H9 (cell line): Measurements from ENCODE around the gene GIPC1. TPM values are rescaled to one million over a fixed set of nuclear protein-coding genes. Genes with fewer than 3 reads are reported as not detected.

ENCODE experiments used
- DNase-seq: peaks from one replicate; pipeline ENCODE4 v3.0.0-alpha.2; 2017
- H2AFZ ChIP-seq: one replicate; pipeline ENCODE4 v1.6.1; 2013; ENCODE audit warnings: mild to moderate bottlenecking, low read length, control low read depth, moderate library complexity
- H2AK5ac ChIP-seq: 2 replicates; pipeline ENCODE4 v1.6.1; 2013; ENCODE audit warnings: low read length, control low read depth, mixed read lengths; ENCODE audit not compliant: insufficient read length
- H2BK120ac ChIP-seq: one replicate; pipeline ENCODE4 v1.6.1; 2013; ENCODE audit warnings: low read depth, mild to moderate bottlenecking, low read length, control low read depth, inconsistent platforms; ENCODE audit not compliant: poor library complexity, severe bottlenecking
- H2BK12ac ChIP-seq: 2 replicates; pipeline ENCODE4 v1.6.1; 2013; ENCODE audit warnings: low read length, control low read depth, mixed read lengths, low read depth; ENCODE audit not compliant: insufficient read length
- H2BK15ac ChIP-seq: 2 replicates; pipeline ENCODE4 v1.6.1; 2013; ENCODE audit warnings: low read depth, low read length, control low read depth
- H2BK20ac ChIP-seq: one replicate; pipeline ENCODE4 v1.6.1; 2013; ENCODE audit warnings: low read depth, mild to moderate bottlenecking, low read length, control low read depth, inconsistent platforms; ENCODE audit not compliant: poor library complexity, severe bottlenecking
- H2BK5ac ChIP-seq: 2 replicates; pipeline ENCODE4 v1.6.1; 2013; ENCODE audit warnings: low read length, control low read depth, mixed read lengths; ENCODE audit not compliant: insufficient read length
- H3K14ac ChIP-seq: 2 replicates; pipeline ENCODE4 v1.6.1; 2013; ENCODE audit warnings: low read length, control low read depth; ENCODE audit not compliant: insufficient read depth
- H3K18ac ChIP-seq: 2 replicates; pipeline ENCODE4 v1.6.1; 2013; ENCODE audit warnings: low read depth, mild to moderate bottlenecking, mixed read lengths, low read length, control low read depth; ENCODE audit not compliant: insufficient read length
- H3K23ac ChIP-seq: 2 replicates; pipeline ENCODE4 v1.6.1; 2013; ENCODE audit warnings: low read length, control low read depth, mixed read lengths, low read depth; ENCODE audit not compliant: insufficient read length
- H3K23me2 ChIP-seq: 2 replicates; pipeline ENCODE4 v1.6.1; 2013; ENCODE audit warnings: low read depth, mild to moderate bottlenecking, mixed read lengths, low read length, control low read depth; ENCODE audit not compliant: insufficient read length, poor library complexity, severe bottlenecking
- H3K27ac ChIP-seq: 2 replicates; pipeline ENCODE4 v1.5.1; 2013; ENCODE audit warnings: low read length, control low read depth, mixed read lengths, low read depth; ENCODE audit not compliant: insufficient read length
- H3K27me3 ChIP-seq: 2 replicates; pipeline ENCODE4 v1.6.1; 2013; ENCODE audit warnings: low read length, control low read depth, inconsistent platforms; ENCODE audit not compliant: insufficient read depth
- H3K4ac ChIP-seq: 2 replicates; pipeline ENCODE4 v1.6.1; 2013; ENCODE audit warnings: low read depth, mild to moderate bottlenecking, control low read depth, inconsistent platforms, low read length, moderate library complexity
- H3K4me1 ChIP-seq: 2 replicates; pipeline ENCODE4 v1.6.1; 2013; ENCODE audit warnings: low read length, control low read depth, inconsistent platforms; ENCODE audit not compliant: insufficient read depth
- H3K4me2 ChIP-seq: 2 replicates; pipeline ENCODE4 v1.6.1; 2013; ENCODE audit warnings: low read length, control low read depth, mixed read lengths; ENCODE audit not compliant: insufficient read length, insufficient read depth
- H3K56ac ChIP-seq: 2 replicates; pipeline ENCODE4 v1.6.1; 2013; ENCODE audit warnings: low read depth, mild to moderate bottlenecking, mixed read lengths, low read length, control low read depth; ENCODE audit not compliant: insufficient read length
- H3K79me1 ChIP-seq: 2 replicates; pipeline ENCODE4 v1.6.1; 2013; ENCODE audit warnings: low read depth, mild to moderate bottlenecking, moderate library complexity, low read length, control low read depth, inconsistent platforms; ENCODE audit not compliant: insufficient read depth, poor library complexity, severe bottlenecking
- H3K79me2 ChIP-seq: 2 replicates; pipeline ENCODE4 v1.6.1; 2013; ENCODE audit warnings: low read length, control low read depth, inconsistent platforms; ENCODE audit not compliant: insufficient read depth
- H3K9ac ChIP-seq: 2 replicates; pipeline ENCODE4 v1.6.1; 2013; ENCODE audit warnings: low read length, control low read depth, mixed read lengths; ENCODE audit not compliant: insufficient read length; ENCODE audit errors: extremely low read depth
- H3K9me3 ChIP-seq: one replicate; pipeline ENCODE4 v1.6.1; 2013; ENCODE audit warnings: low read depth, low read length, inconsistent platforms; ENCODE audit not compliant: control insufficient read depth
- H3T11ph ChIP-seq: one replicate; pipeline ENCODE4 v1.6.1; 2013; ENCODE audit warnings: mild to moderate bottlenecking, low read length, control low read depth, inconsistent platforms
- H4K20me1 ChIP-seq: one replicate; pipeline ENCODE4 v1.6.1; 2013; ENCODE audit not compliant: control insufficient read depth, insufficient read length, insufficient read depth
- H4K5ac ChIP-seq: 2 replicates; pipeline ENCODE4 v1.6.1; 2013; ENCODE audit warnings: low read depth, mild to moderate bottlenecking, mixed read lengths, low read length, control low read depth; ENCODE audit not compliant: insufficient read length
- H4K8ac ChIP-seq: replicated peaks from 2 replicates; pipeline ENCODE4 v1.6.1; 2013; ENCODE audit warnings: low read length, control low read depth, mixed read lengths, low read depth; ENCODE audit not compliant: insufficient read length
- H4K91ac ChIP-seq: 2 replicates; pipeline ENCODE4 v1.6.1; 2013; ENCODE audit warnings: low read depth, mild to moderate bottlenecking, moderate library complexity, mixed read lengths, low read length, control low read depth; ENCODE audit not compliant: insufficient read length
- H3K27ac Mint-ChIP-seq, 3 experiments: 2 replicates in 2 of 3; 3 replicates in 1 of 3; pipeline ENCODE4 v1.8.0; 2020 to 2021; ENCODE audit warnings: mixed read lengths in 3 of 3, mild to moderate bottlenecking in 1 of 3, moderate library complexity in 1 of 3
- H3K27me3 Mint-ChIP-seq: 2 replicates; pipeline ENCODE4 v1.8.0; 2021; ENCODE audit warnings: low read depth, mild to moderate bottlenecking, moderate library complexity, mixed read lengths
- H3K36me3 Mint-ChIP-seq, 3 experiments: 2 replicates in 2 of 3; 3 replicates in 1 of 3; pipeline ENCODE4 v1.8.0; 2020 to 2021; ENCODE audit warnings: low read depth in 3 of 3, mixed read lengths in 3 of 3; ENCODE audit not compliant: insufficient read depth in 1 of 3
- H3K4me1 Mint-ChIP-seq, 2 experiments: 2 replicates each; pipeline ENCODE4 v1.8.0; 2020; ENCODE audit warnings: mixed read lengths in 2 of 2
- H3K4me3 Mint-ChIP-seq, 2 experiments: 2 replicates in 1 of 2; 3 replicates in 1 of 2; pipeline ENCODE4 v1.8.0; 2020 to 2021; ENCODE audit warnings: mild to moderate bottlenecking in 2 of 2, mixed read lengths in 2 of 2, moderate library complexity in 1 of 2
- H3K9me3 Mint-ChIP-seq, 2 experiments: 2 replicates in 1 of 2; 3 replicates in 1 of 2; pipeline ENCODE4 v1.8.0; 2020; ENCODE audit warnings: mild to moderate bottlenecking in 2 of 2, mixed read lengths in 2 of 2, moderate library complexity in 1 of 2
- WGBS: extraction: QIAGEN DNeasy Blood & Tissue Kit; methylation state at CpG from one replicate; pipeline ENCODE4 v1.1.7; 2013; ENCODE audit warnings: missing lambda C conversion rate, low lambda C conversion rate, mixed read lengths; ENCODE audit not compliant: insufficient read length; ENCODE audit errors: extremely low coverage; 5-methylcytosine and 5-hydroxymethylcytosine counted together
- total RNA-seq: library from RNA; stranded (reverse); gene quantifications from 2 replicates; pipeline ENCODE4 v1.2.1, GENCODE V29; 2021
- TF ChIP-seq, protein P1 (sequence below): fragments of 200-600 bp; sonication (generic); conservative IDR thresholded peaks from 3 replicates; pipeline ENCODE4 v1.8.0; 2021; ENCODE audit warnings: antibody characterized with exemption, mild to moderate bottlenecking

GIPC1 gene
- total RNA-seq, 1 experiment from 2014 or later = 70.6 TPM

- Histone ChIP-seq H3K4ac (no peak overlapping the region), H2AK5ac (no peak overlapping the region), H2BK120ac (no peak overlapping the region), H3K4me1 (no peaks in the 10 kb centered on the region), H3K27me3 (no peaks in the 10 kb centered on the region), H2BK15ac (no peak overlapping the region), H4K5ac (no peak overlapping the region), H2BK12ac (no peak overlapping the region), H3K23ac (no peak overlapping the region), H2AFZ (no peak overlapping the region), H4K8ac (no peak overlapping the region), H4K91ac (no peak overlapping the region), H3K4me2 (no peak overlapping the region), H3K23me2 (peaks cover 9% of the 10 kb centered on the region), H4K20me1 (no peaks in the 10 kb centered on the region), H3K79me1 (peaks cover 9% of the 10 kb centered on the region), H3K14ac (no peak overlapping the region), H3K79me2 (peaks cover 14% of the 10 kb centered on the region; the same call in 1 of the 2 replicates), H3K27ac (no peak overlapping the region), H3K18ac (no peak overlapping the region), H3K9ac (no peak overlapping the region), H3K9me3 (no peaks in the 10 kb centered on the region), H3T11ph (no peak overlapping the region), H3K56ac (no peak overlapping the region), H2BK5ac (no peak overlapping the region), H2BK20ac (no peak overlapping the region)
- WGBS = no CpG with 5 or more reads among the region's 8 CpGs
- no peak for DNase-seq
- no peak overlapping the region; a peak in 1 of 5 replicates for H3K4me3 Mint-ChIP-seq
- peaks cover 18 to 30% of the 10 kb centered on the region in 2 experiments for H3K4me1 Mint-ChIP-seq
- TF ChIP-seq, protein P1, sequence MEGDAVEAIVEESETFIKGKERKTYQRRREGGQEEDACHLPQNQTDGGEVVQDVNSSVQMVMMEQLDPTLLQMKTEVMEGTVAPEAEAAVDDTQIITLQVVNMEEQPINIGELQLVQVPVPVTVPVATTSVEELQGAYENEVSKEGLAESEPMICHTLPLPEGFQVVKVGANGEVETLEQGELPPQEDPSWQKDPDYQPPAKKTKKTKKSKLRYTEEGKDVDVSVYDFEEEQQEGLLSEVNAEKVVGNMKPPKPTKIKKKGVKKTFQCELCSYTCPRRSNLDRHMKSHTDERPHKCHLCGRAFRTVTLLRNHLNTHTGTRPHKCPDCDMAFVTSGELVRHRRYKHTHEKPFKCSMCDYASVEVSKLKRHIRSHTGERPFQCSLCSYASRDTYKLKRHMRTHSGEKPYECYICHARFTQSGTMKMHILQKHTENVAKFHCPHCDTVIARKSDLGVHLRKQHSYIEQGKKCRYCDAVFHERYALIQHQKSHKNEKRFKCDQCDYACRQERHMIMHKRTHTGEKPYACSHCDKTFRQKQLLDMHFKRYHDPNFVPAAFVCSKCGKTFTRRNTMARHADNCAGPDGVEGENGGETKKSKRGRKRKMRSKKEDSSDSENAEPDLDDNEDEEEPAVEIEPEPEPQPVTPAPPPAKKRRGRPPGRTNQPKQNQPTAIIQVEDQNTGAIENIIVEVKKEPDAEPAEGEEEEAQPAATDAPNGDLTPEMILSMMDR = no peak
- peak overlapping the region in 1 of 3 experiments; percentile 73; a peak in 2 of 7 replicates for H3K27ac Mint-ChIP-seq
- peaks cover 1% of the 10 kb centered on the region; the same call in 1 of the 2 replicates for H3K27me3 Mint-ChIP-seq
- no peaks in the 10 kb centered on the region for H3K9me3 Mint-ChIP-seq
- peaks cover 27 to 36% (median 32%) of the 10 kb centered on the region in 3 experiments; a peak in 6 of 7 replicates for H3K36me3 Mint-ChIP-seq
Measured at GRCh38 chr19:14514215-14514863, 18.4 kb upstream of the GIPC1 start.
